HG03457 (cell line): Measurements from ENCODE around the gene TLL1.

Experiments used
- ATAC-seq: cut with Tn5 transposase; IDR thresholded peaks from one replicate; pipeline ENCODE4 v1.9.1; 2021; ENCODE audit warnings: moderate number of reproducible peaks; ENCODE audit not compliant: unreplicated experiment

Gene TLL1

GRCh38 chr4:165872461-165873297, at the start of gene TLL1:
TSS of gene TLL1 (plus strand) at chr4:165873237. CDS start at chr4:165873905, 668 bp downstream.
- no peak for ATAC-seq

DNA sequence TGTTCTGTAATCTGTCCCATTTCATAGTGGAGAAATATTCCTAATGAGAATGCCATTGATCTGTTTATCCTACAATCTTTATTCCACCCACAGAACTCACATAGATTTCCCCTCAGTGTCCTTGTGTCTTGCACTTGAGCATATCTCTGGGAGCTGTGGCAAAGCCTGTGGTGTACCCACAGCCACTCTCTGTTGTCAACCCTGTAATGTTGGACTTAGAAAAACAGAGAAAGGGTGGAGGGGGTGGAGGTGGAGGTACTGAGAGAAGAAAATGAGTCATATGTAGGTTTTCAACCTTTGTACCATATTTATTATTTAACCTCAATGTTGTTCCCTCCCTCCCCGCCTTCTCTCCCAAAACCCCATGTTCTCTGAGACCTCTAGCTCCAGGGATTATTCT, 46.9 kb upstream of the TLL1 start:
- ATAC-seq, result no peak

DNA sequence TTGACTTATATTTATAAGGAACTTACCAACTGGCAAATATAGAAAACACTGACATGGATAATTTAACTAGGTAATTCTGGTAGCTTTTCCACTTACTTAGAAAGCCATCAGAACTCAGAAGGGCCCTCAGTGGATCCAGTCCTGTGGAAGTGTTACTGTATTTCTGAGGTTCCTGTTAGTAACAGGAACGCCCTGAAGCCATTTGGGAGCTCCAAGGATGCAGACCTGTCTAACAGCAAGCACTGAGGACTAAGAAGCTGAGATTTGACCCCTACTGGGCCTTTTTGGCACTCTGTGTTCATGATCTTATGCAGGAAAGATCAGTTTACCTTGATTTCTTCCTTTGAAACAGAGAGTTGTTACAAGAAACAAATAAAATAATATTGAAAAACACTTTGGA, 46.0 kb upstream of the TLL1 start:
- ATAC-seq, result no peak

GRCh38 chr4:165828928-165829327, 44.1 kb upstream of the TLL1 start:
- ATAC-seq, result no peak

DNA sequence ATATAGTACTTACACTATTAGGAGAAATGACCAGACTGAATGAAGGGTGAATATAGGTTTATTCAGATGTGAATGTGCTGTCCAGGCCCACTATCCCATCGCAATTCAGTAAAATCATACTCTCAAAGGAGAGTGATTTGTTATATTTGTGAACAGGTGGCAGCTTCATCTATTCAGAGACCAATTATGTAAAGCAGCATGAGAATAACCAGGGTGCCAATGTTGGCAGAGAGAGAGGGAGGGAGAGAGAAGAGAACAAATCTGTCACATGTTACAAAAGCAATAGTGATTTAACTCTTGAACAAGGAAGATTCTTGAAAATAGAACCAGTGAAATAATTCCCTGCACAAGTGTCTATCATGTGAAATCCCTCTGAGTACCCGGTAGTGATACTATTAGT, 38.9 kb upstream of the TLL1 start:
- no peak for ATAC-seq

- ATAC-seq, result no peak
Observed at GRCh38 chr4:165838575-165838974, 34.5 kb upstream of the TLL1 start.

- ATAC-seq, result no peak
Observed at GRCh38 chr4:165839615-165840333, 33.3 kb upstream of the TLL1 start.

- no peak for ATAC-seq
Observed at GRCh38 chr4:165842684-165843083, 30.4 kb upstream of the TLL1 start.

DNA sequence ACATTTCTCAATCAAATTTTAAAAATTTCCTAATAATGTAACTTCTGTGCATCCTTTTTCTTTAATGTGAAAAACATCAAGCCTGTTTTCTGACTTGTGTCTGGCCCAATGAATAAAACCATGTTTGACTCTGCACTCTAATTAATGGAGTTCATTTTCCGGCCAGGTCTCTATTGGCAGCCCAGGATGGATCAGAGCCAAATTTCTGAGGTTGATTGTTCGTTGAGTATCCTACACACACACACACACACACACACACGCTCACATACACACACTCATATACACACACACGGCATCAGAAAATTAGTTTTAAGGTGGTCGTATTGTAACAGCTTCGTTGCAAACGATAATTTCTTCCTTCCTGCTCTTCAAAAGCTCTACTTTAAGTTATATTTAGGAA, 28.9 kb upstream of the TLL1 start:
- no peak for ATAC-seq

GRCh38 chr4:165851256-165851655, 21.8 kb upstream of the TLL1 start:
- ATAC-seq, result no peak

DNA sequence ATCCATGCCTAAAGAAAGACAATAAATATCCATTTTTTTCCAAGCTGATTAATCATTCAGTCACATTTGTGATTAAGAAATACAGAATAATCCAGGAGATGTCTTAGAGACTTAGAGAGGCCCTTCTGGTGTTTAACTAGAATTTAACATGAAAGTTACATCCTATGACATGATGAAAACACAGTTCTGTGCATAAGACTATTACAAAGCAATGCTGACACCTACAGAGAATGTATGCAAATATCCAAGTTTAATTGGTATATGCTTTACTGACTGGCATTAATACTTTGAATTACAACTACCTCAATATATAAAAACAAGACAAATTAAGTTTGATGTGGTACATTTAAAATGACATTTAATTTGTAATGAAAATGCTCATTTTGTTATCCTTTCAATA, 17.8 kb upstream of the TLL1 start:
- no peak for ATAC-seq

GRCh38 chr4:165861363-165861762, 11.7 kb upstream of the TLL1 start:
- ATAC-seq, result no peak

DNA sequence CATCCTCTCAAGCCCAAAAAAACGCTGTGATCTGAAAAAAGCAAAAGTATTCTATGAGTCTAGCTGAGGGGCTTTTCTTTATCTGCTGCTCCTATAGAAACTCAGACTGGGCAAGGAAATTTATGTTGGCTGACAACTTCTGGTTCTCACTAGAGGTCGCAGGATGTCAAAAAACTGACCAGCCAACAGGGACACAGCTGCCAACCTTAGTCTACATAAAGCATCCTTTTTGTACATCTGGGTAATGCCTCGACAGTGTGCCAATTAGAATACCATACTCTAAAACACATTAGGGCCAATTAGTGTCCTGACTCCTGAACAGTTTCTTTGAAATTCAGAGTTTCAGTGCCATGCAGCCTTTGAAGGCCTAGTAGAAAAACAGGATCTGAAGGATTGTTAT, 8.8 kb upstream of the TLL1 start:
- no peak for ATAC-seq

GRCh38 chr4:165866019-165866650, 6.9 kb upstream of the TLL1 start:
- no peak for ATAC-seq

DNA sequence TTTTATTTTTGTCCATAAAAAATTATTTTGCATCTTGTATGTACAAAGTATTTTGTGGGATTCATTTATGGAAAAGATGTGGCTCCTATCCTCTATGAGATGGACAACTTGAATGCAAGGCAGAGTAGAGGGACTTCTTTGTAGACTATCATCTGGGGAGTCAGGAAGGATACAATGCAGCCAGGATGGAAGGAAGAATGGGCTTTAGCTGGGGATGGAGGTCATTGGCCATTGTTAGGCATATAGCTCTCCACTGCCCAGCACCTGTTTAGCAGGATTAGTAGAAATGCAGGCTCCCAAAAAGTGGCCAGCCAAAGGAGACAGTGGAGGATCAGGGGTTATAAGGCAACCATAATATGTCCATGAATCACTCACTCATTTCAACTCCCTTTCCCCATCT, 5.1 kb upstream of the TLL1 start:
- no peak for ATAC-seq

DNA sequence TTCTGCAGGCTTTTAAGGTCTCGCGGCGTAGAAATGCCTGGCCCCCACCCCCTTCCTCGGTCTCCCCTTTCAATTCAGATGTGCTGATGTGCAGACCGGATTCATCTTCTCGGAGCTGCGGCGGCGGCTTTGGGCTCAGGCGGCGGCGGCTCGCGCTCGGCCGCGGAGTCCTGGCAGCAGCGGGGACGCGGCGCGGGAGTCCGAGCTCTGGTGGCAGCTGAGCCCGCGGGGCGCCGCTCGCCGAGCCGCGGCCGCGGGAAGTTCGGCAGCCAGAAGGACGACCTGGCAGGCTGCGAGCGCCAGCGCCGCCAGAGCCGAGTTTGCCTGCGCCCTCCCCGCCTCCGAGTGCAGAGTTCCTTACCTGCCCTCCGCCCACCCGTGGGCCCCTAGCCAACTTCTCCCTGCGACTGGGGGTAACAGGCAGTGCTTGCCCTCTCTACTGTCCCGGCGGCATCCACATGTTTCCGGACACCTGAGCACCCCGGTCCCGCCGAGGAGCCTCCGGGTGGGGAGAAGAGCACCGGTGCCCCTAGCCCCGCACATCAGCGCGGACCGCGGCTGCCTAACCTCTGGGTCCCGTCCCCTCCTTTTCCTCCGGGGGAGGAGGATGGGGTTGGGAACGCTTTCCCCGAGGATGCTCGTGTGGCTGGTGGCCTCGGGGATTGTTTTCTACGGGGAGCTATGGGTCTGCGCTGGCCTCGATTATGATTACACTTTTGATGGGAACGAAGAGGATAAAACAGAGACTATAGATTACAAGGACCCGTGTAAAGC, 448 bp downstream of the TLL1 start:
- no peak for ATAC-seq

- ATAC-seq, result no peak
Observed at GRCh38 chr4:165874072-165874790, 1.2 kb downstream of the TLL1 start.

DNA sequence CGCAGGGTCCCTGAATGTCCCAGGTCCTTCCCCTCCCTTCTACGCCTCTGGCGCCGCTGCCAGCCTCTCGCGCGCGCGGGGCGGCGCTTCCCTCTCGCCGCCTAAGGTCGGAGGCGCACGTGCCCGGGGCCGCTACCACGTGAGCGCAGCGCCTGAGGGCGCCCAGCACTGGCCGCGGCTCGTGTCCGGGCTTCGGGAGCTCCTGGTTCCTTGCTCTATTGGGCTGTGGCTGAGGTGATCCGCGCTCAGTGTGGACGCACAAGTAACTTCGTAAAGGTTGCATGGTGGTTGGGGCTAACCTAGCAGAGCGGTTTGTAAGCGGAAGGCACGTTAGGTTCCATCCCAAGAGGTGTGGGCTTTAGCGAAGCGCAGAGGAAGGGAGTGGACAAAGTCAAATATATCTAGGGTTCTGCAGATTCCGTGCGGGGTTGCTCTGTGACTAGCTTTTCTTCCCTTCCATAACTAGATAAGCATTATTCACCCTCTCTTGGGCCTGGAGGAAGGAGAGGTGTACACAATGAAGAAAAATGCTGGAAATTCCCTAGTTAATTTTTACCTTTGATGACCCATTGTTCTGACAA, 1.8 kb downstream of the TLL1 start:
- no peak for ATAC-seq

GRCh38 chr4:165875446-165875845, 2.4 kb downstream of the TLL1 start:
- no peak for ATAC-seq

GRCh38 chr4:165877286-165877685, 4.2 kb downstream of the TLL1 start:
- no peak for ATAC-seq
